GM20000 (cell line): ENCODE results near the gene TMBIM6.

Experiments used
- DNase-seq: peaks from one replicate; pipeline ENCODE4 v3.0.0; 2012; ENCODE audit warnings: low spot score
- TF ChIP-seq, protein P1 (sequence below): IDR thresholded peaks from 2 replicates; pipeline ENCODE4 v1.5.1; 2012; ENCODE audit warnings: mild to moderate bottlenecking, control low read depth; ENCODE audit errors: extremely low read depth, missing control alignments

The TMBIM6 gene

DNA sequence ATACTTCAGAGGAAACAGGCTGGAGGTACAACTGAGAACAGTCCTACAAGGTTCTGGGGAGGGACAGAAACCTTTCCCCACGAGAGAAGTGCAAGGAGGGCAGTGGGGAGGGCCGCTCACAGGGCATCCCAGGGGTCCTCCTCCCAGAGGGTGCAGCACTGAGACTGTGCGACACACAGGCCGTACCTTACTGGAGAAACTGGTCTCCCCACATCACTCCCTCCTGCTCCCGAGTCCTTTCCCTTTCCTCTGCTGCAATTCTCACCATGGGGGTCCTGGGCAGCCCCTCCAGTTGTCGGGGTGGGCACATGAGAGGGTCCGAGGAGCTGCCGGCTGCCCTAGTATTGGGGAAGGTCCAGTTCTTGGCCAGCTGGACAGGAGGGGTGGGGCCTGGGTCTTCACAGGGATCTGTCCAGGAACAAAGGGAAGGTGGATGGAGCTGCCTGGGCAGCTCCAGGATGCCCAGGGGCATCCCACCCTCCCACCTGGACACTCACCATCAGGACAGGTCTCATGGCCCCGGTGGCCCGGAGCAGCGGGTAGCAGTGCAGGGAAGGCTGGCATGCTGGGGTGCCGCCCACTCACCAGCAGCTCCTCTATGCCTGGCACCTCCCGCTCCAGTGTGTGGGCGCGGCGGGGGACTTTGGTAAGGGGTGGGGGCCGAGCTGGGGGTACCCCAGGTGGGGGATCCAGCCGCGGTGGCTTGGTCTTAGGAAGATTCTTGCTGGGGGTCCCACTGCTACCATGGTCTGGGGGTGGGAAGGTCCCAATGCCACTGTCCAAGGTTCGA is 51.0 kb downstream of the TMBIM6 start:
- no peak for DNase-seq
- TF ChIP-seq, protein P1, sequence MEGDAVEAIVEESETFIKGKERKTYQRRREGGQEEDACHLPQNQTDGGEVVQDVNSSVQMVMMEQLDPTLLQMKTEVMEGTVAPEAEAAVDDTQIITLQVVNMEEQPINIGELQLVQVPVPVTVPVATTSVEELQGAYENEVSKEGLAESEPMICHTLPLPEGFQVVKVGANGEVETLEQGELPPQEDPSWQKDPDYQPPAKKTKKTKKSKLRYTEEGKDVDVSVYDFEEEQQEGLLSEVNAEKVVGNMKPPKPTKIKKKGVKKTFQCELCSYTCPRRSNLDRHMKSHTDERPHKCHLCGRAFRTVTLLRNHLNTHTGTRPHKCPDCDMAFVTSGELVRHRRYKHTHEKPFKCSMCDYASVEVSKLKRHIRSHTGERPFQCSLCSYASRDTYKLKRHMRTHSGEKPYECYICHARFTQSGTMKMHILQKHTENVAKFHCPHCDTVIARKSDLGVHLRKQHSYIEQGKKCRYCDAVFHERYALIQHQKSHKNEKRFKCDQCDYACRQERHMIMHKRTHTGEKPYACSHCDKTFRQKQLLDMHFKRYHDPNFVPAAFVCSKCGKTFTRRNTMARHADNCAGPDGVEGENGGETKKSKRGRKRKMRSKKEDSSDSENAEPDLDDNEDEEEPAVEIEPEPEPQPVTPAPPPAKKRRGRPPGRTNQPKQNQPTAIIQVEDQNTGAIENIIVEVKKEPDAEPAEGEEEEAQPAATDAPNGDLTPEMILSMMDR = no peak

DNA sequence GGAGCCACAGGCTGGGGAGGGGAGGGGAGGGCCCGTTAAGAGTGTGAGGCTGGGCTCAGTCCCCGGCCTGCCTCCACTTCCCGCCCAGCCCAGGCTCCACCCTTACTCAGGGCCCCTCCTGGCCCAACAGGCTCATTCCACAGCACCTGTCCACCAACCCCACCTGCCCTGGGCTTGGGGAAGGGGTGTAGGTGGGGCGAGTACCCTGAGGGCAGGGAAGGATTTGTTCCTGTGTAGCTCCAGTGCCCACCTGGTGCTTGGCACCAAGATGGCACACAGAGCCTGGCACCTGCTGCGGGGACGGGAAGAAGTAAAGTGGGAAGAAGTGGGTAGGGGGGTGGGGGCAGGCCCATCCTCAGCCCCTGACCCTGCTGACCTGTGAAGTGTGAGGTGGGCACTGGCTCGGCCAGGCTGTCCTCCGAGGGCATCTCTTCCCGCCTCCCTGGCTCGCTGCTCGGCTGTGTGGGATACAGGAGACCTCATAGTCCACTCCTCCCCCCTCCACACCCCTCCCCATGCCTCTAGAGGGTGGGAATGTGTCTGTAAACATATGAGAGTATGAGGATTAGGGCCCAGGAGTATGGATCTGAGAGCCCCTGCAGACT is 51.7 kb downstream of the TMBIM6 start:
- DNase-seq = no peak
- TF ChIP-seq, protein P1 = no peak

DNA sequence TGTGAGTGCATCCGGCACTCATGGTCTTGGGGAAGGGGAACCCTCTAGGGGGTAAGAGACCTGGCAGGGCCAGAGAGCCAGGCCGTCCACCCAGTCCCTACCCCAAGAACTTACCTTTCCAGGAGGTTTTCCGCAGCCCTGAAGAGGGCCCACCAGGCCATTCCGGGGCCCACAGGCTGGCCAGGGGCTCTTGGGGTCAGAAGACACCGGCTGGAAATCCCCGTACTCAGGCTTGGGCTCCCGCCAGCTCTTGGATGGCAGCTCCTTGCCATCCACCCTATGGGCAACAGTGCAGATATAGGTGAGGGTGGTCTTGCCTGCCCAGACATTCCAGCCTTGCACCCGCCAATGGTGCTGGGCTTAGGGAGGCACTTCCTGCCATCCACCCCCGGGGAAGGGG is 52.3 kb downstream of the TMBIM6 start:
- TF ChIP-seq, protein P1 = no peak
- no peak for DNase-seq

DNA sequence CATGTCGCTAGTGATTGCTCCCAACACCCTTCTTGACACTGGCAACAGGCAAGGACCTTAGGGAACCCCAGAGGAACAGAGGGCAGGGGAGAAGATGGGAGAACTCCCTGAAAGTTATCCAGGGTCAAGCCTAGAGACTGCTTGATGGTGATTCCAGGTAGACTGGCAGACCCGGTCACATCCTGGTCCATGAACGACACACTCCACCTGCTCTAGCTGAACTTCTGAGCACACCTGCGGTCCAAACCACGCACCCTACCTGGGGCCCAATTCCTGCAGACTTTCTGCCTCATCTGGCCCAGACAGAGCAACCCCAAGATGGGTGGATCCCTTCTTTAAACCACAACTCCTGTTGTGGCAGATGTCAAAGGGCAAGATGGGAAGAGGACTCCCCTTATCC is 52.7 kb downstream of the TMBIM6 start:
- DNase-seq = no peak
- TF ChIP-seq, protein P1 = no peak

DNA sequence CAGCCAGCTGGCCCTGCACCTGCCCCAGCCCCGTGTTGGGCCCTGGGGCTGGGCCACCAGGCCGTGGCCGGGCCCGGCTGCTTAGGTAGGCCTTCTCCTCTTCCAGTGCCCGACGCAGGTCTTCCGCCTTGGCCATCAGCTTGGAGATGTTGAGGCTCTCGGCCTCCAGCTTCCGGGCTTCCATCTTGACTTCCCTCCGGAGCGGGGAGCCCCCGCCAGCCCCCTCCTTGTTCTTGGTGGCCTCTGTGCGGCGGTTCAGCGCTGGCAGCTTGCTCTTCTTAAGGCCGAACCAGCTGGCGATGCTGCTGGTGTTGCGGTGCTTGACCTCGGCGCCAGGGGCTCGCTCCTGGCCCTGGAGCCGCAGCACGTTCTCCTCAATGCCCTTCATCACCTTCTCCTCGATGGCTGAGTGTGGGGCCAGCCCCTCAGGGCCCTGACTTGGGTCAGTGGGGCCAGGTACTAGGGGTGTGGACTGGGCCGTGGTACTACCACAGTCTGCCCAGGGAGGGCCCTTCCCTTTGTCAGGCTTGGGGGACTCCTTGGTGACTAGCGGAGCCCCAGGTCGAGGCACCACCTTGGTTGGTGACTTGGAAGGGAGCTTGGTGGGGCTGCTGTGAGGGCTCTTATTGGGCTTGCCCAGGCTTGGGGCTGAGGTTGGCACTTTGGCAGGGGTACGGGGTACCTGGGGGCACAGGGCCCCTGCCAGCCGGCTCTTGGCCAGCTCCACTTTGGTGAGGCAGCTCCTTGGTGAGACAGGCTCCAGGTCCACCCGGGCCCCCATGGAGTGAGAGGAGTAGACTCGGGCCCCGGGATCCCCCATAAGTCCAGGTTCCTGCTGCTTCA is 53.7 kb downstream of the TMBIM6 start:
- DNase-seq = no peak
- TF ChIP-seq, protein P1 = no peak

DNA sequence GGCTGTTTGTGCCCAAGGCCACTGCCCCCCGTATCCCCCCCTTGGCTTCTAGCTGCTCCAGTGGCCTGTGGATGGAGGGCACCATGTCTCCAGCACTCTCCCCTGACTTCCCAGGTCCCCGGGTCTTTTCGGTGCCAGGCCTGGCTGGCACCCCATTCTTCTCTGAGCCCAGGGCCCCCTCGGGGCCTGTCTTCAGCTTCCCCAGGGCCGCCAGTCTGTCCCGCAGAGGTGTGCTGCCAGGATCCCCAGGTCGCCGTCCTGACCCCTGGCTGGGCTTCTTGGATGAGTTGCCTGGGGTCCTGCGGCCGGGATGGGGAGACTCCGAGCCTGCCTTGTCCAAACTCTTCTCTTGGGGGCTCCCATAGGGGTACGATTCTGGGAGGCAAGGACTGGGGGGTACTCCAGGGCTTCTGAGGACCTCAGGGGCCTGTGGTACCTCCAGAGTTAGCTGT is 54.3 kb downstream of the TMBIM6 start:
- TF ChIP-seq, protein P1 = no peak
- DNase-seq = no peak

DNA sequence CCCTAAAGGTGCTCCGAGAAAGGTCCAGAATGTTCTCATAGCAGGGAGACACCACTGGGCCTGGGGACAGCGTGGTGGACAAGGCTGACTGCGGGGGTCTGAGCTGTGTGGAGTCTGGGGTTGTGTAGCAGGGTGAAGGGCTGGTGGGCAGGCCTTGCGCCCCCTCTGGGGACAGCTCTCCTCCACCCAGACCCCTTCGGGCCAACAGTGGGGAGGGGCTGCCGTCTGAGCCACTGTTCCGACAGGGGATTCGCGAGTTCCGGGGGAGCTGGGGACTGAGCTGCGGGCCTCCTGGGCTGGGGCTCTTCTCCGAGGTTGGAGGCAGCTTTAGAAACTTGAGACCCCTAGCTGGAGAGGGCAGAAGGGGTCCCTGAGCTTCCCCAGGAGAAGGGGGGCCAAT is 54.8 kb downstream of the TMBIM6 start:
- TF ChIP-seq, protein P1 = no peak

More for the DNA sequence above, 54.8 kb downstream of the TMBIM6 start:
- DNase-seq = no peak
